ENCODE measurements around the gene DEXI.

DEXI gene

DNA sequence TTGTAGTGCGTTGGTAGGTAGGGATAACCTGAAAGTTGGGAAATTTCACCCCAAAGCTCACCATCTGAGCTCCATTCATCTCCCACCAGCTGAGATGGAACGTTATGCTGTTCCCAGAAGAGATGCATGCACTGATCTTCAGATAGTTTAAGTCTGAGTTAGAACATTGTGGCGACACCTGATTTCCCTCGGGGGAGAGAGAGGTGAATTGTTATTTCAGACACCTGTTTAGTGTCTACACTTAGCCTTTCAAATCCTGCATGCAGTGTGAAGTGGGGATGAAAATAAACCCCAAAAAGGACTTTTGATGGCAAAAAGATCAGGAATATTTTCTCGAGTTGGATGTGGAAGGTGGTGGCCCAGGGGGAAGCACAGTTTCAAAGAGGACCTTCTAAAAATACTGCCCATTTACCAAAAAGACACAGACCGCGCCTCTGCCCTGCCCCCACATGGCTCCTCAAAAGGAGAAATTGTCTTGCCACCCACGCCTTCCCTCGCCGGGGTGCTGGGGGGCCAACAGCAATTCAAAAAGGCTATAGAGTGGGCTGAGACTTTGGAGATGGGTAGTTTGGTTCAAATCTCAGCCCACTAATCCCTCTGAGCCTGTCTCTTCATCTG, 53.8 kb downstream of the DEXI start:
- no peak for DNase-seq

- no peak for DNase-seq
Measured at GRCh38 chr16:10885246-10885645, 57.0 kb downstream of the DEXI start.

DNA sequence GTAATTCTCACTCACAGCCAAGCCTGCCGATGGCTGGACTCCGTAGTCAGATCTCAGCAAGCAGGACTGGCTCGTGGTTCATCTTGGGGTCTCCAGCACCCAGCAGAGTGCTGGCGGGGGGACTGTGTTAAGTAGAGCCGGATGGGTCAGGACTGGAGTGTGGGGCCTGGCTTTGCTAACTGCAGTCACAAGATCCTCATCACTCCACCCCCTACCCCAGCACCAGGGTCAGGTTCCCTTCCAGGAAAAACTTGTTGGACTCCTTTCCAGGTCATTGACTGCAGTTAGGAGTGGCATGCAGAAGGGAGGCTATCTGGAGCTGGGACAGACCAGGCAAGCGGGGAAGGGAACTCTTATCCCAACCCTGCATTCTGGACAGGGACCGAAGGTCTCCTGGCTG, 59.3 kb downstream of the DEXI start:
- DNase-seq, result no peak

- DNase-seq, result peak; percentile 38
Measured at GRCh38 chr16:10881479-10882030, 60.7 kb downstream of the DEXI start.

DNA sequence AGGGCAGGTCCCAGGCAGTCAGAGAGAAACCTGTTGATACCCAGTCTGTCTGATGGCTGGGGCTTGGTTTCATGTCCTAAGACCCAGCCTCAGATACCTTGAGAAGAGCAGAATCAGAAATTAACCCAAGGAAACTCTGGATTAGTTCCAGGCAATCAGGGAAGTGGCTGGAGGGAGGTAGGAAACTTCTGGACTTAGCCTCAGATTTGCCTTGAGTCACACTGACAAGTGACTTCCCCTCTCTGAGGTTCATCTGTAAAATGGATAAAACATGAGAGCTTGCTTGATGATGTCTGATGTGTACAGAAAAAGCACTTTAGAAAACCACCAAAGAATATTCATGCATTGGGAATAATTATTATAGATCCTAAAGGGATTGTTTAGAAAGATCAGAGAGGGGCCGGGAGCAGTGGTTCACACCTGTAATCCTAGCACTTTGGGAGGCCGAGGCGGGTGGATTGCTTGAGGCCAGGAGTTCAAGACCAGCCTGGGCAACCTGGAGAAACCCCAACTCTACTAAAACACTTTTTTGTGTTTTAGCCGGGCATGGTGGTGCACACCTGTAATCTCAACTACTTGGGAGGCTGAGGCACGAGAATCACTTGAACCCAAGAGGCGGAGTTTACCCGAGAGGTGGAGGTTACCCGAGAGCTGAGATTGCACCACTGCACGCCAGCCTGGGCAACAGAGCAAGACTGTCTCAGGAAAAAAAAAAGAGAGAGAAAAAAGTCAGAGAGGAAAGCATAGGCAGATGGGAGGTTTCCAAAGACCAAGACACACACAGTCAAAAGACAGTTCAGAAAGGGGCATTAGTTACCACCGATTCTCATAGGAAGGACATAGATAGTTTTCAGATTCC, 61.4 kb downstream of the DEXI start:
- DNase-seq, result no peak

DNA sequence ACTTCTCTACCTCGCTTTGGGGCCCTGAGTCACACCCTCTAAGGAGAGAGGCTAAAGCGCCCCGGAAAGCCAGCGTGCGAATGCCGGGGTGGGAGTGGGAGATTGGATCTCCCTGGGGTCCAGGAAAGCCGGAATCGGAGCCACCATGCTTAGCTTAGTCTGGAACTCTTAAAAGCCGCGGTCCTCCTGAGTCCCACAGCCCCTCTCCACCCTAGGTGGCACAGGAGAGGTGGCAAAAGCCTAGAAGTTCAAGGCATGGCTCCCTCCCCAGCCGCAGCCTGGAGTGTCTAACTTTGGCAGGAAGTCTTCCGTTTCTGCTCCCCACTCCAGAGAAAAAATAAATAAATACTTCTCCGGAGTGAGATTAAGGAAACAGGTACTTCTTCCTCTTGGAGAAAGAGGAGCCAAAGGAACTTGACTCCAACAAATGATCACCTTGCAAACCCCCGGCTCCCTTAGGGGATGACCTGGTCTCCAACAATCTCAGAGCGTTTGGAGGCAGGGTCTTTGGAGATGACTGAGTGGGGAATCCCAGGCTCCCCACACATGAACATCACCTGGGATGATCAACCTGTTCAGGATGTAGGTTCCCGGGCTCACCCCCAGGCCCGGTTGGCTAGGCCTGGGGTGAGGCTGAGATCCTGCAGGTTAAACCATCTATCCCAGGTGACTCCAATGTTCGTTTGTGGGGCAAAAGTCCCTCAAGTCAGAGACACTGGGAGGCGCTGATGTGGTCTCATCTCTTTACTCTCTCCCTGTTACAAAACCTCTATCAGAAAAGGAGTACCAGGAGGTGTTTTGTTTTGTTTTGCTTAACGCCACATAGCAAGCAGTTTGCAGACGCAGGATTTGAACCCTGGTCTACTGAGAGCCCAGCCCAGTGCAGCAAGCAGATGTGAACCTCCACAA, 62.3 kb downstream of the DEXI start:
- DNase-seq, result no peak

All from activated CD4-positive, alpha-beta T cell treated with anti-CD3 and anti-CD28 coated beads, Interleukin-2, Interleukin-6, amounts not matched to agents 100 ng/mL and 50 ng/mL, durations not matched to agents 16 hours and 8 hours (primary cell).